Vagina (tissue), 2 donors: ENCODE measurements around the gene ELMOD1.

ENCODE experiments used
- POLR2A ChIP-seq, 2 donors: fragments of 450-650 bp; IDR thresholded peaks; one replicate each; pipeline ENCODE4 v1.6.1; 2017; ENCODE audit warnings: antibody characterized with exemption in 2 of 2, mild to moderate bottlenecking in 2 of 2, moderate library complexity in 2 of 2
- POLR2AphosphoS5 ChIP-seq, 2 donors: sonication (generic); formaldehyde crosslinking; IDR thresholded peaks; one replicate each; pipeline ENCODE4 v1.9.0; 2017; ENCODE audit warnings: antibody characterized with exemption in 2 of 2, mild to moderate bottlenecking in 2 of 2, low read depth in 1 of 2; ENCODE audit not compliant: insufficient read depth in 1 of 2
- TF ChIP-seq, protein P1 (sequence below), 3 experiments: fragments of 450-650 bp in 2 of 3; fragments of 200-600 bp in 1 of 3; sonication (generic) in 1 of 3; IDR thresholded peaks; one replicate each; pipeline ENCODE4 v1.5.1; 2017 to 2019; ENCODE audit warnings: antibody characterized with exemption in 3 of 3, mild to moderate bottlenecking in 2 of 3, moderate library complexity in 2 of 3

DNA sequence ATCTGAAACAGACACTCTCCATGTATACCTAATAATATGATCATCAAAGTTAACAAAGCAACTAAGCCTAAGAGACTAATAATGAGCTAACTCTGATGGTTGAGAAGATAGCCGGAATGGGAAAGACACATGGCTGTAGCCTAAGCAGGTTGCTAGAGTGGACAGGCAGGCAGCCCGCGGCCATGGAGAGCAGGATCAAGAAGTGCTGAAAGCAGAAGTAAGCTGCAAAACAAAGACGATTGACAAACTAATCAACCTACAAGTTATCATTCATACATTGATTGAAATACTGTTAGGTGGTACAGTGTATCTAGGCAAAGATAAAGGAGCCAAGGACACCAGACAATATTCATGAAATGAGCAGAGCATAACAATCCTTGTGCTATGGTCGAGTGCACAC is 91.6 kb downstream of the ELMOD1 start:
- TF ChIP-seq, protein P1, sequence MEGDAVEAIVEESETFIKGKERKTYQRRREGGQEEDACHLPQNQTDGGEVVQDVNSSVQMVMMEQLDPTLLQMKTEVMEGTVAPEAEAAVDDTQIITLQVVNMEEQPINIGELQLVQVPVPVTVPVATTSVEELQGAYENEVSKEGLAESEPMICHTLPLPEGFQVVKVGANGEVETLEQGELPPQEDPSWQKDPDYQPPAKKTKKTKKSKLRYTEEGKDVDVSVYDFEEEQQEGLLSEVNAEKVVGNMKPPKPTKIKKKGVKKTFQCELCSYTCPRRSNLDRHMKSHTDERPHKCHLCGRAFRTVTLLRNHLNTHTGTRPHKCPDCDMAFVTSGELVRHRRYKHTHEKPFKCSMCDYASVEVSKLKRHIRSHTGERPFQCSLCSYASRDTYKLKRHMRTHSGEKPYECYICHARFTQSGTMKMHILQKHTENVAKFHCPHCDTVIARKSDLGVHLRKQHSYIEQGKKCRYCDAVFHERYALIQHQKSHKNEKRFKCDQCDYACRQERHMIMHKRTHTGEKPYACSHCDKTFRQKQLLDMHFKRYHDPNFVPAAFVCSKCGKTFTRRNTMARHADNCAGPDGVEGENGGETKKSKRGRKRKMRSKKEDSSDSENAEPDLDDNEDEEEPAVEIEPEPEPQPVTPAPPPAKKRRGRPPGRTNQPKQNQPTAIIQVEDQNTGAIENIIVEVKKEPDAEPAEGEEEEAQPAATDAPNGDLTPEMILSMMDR (IDR thresholded peaks at IDR 0.05), result no peak
- TF ChIP-seq POLR2A (IDR thresholded peaks at IDR 0.05) (no peak), POLR2AphosphoS5 (IDR thresholded peaks at IDR 0.05; ENCODE audit: insufficient read depth in 1 of 2, low read depth in 1 of 2) (no peak)
